Measurements from ENCODE around the gene MTA2. TPM values are rescaled to one million over a fixed set of nuclear protein-coding genes. Genes with fewer than 3 reads are reported as not detected.
A peak's percentile ranks its signal among the peaks of the same experiment; 100 is the strongest.

The MTA2 gene
- total and polyA plus RNA-seq, 2 of the 8 experiments (the other 6 are each of a cell fraction or from before 2014, with no cell fraction given), result 25.7 to 114 TPM

DNA sequence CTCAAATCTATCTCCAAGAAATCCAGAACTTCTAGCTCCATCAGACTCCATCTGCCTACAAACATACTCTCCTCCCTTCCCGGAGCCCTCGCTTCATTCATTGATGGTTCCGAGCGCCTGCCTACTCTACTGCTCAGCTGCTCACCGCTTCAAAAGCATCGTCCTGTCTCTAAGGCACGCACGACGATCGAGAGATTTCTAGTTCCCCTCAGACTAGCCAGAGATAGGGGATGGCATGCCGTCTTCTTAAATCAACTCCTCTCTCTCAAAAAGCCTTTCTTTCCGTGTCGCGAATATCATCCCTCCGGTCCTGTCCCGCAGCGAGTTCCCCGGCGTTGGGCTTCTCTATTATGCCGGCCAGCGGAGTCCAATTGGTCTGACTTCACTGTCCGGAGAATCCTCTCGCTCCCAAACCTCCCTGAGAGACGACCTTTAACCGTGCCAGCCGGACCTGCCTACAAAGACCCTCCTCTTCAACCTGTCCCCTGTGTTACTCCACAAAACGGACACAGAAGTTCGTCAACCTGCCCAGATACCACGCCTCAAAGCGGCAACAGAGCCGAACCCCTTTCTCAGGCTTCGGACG is 28.6 kb downstream of the MTA2 start:
- H3K9me3 ChIP-seq (ENCODE audit: insufficient read depth in 2 of 2, low read depth in 1 of 2, low read length in 1 of 2), result no peaks in the 10 kb centered on the region
- 0 out of 2 replicates have a peak, but pooled peaks cover 4% of the 10 kb centered on the region for H3K79me1 ChIP-seq (ENCODE audit: low read depth, low read length)
- H3K4me2 ChIP-seq (ENCODE audit: insufficient read depth in 1 of 2, low read depth in 2 of 2, low read length in 2 of 2), result peak overlapping the region; percentile 73 to 85
- peak overlapping the region; percentile 50 for H2BK120ac ChIP-seq (replicated peaks; ENCODE audit: low read depth, low read length)
- no peak overlapping the region for H2BK15ac ChIP-seq (ENCODE audit: low read length)
- peaks cover 13% of the 10 kb centered on the region for H3K23me2 ChIP-seq (ENCODE audit: low read depth, low read length)
- H3K4me1 ChIP-seq (replicated peaks in 1 of 4; ENCODE audit: control insufficient read depth in 3 of 4, insufficient read depth in 4 of 4, low read length in 3 of 4), result peaks cover 0 to 11% (median 7%) of the 10 kb centered on the region in 4 experiments; a peak in 4 of 7 replicates
- ChIA-PET POLR2A (ENCODE audit: partially characterized antibody) (interaction anchor here (0.6 to 20.7 kb wide), 41 partner anchors 8 to 996 kb away, joined by 3 to 336 read pairs (median 4); partner anchors contain the start of genes BSCL2, C11orf98, CSKMT and GANAB), CTCF (ENCODE audit: partially characterized antibody) (interaction anchor here (0.5 to 4.5 kb wide), 11 partner anchors 13 to 179 kb away, joined by 3 to 22 read pairs (median 4); partner anchors contain the start of genes EML3 and MTA2)
- H3K4ac ChIP-seq (replicated peaks; ENCODE audit: insufficient read length, low read depth, low read length), result peak overlapping the region; percentile 76
- H2AFZ ChIP-seq (ENCODE audit: low read length), result no peak overlapping the region
- no peak for DNase-seq (ENCODE audit: low read depth in 1 of 2, low spot score in 2 of 2)
- peak overlapping the region; percentile 43 for H3K56ac ChIP-seq (replicated peaks; ENCODE audit: insufficient read length, low read depth, low read length)
- H3K79me2 ChIP-seq (ENCODE audit: control insufficient read depth in 1 of 2, insufficient read depth in 2 of 2, low read length in 2 of 2), result peaks cover 0 to 45% of the 10 kb centered on the region in 2 experiments
- peak overlapping the region; percentile 85; the same call in 1 of the 2 replicates for H3K18ac ChIP-seq (ENCODE audit: extremely low read depth, low read length)
- H3K27ac ChIP-seq (ENCODE audit: low read depth, low read length), result peak overlapping the region; percentile 75
- 2% methylated on average over 32 of the region's 33 CpGs; no CpG with 5 or more reads in 1 of the 2 experiments for WGBS, 2 experiments (ENCODE audit: extremely low coverage in 1 of 2, insufficient coverage in 1 of 2, insufficient read length in 1 of 2, insufficient replicate concordance in 2 of 2, low coverage in 1 of 2, low lambda C conversion rate in 2 of 2, missing lambda C conversion rate in 1 of 2)
- H3K4me3 ChIP-seq (ENCODE audit: extremely low read depth in 1 of 4, insufficient read depth in 2 of 4, low read depth in 3 of 4, low read length in 4 of 4), result peak overlapping the region; percentile 90 to 100 (median 91)
- H2AK5ac ChIP-seq (ENCODE audit: low read depth, low read length), result no peak overlapping the region
- peak overlapping the region; percentile 62; the same call in 1 of the 2 replicates for H2BK5ac ChIP-seq (ENCODE audit: low read depth, low read length)
- H4K5ac ChIP-seq (ENCODE audit: insufficient read length, low read depth, low read length), result peak overlapping the region; percentile 96
- H2BK20ac ChIP-seq (ENCODE audit: low read length), result no peak overlapping the region
- peaks cover 0 to 18% of the 10 kb centered on the region in 2 experiments for H4K20me1 ChIP-seq (replicated peaks in 1 of 2; ENCODE audit: control insufficient read depth in 1 of 2, insufficient read depth in 2 of 2, low read length in 2 of 2)
- peaks cover 27 to 54% (median 45%) of the 10 kb centered on the region in 4 experiments for H3K36me3 ChIP-seq (ENCODE audit: control insufficient read depth in 2 of 4, insufficient read depth in 4 of 4, low read length in 3 of 4)
- H4K91ac ChIP-seq (replicated peaks; ENCODE audit: insufficient read length, low read length), result peak overlapping the region; percentile 79
- H3K23ac ChIP-seq (ENCODE audit: insufficient read length), result no peak overlapping the region
- H3K14ac ChIP-seq (ENCODE audit: insufficient read length), result no peak overlapping the region
- peak overlapping the region; percentile 79 to 95 (median 94) for H3K9ac ChIP-seq (replicated peaks in 1 of 4; ENCODE audit: extremely low read depth in 1 of 4, low read depth in 3 of 4, low read length in 3 of 4)
- H2BK12ac ChIP-seq (ENCODE audit: low read depth, low read length), result no peak overlapping the region; the same call in 1 of the 2 replicates
- peak in 1 of 2 experiments; percentile 2; a peak in 1 of 4 replicates for TF ChIP-seq SIN3A (conservative IDR thresholded peaks at IDR 0.05 in 1 of 2, IDR thresholded peaks at IDR 0.05 in 1 of 2; ENCODE audit: low read depth in 1 of 2, low read length in 2 of 2)
- no peak for TF ChIP-seq KDM5A (IDR thresholded peaks at IDR 0.05; ENCODE audit: low read length)
- peak; percentile 81 for TF ChIP-seq SAP30 (IDR thresholded peaks at IDR 0.05; ENCODE audit: insufficient read depth, insufficient replicate concordance, low read length)
- TF ChIP-seq HDAC2 (IDR thresholded peaks at IDR 0.05; ENCODE audit: borderline replicate concordance in 1 of 2, low read depth in 2 of 2, low read length in 2 of 2), result peak in 1 of 2 experiments; percentile 36; a peak in 1 of 4 replicates
- TF ChIP-seq ASH2L (IDR thresholded peaks at IDR 0.05; ENCODE audit: low read length), result peak; percentile 16
- H3K27me3 ChIP-seq (replicated peaks in 1 of 4; ENCODE audit: control insufficient read depth in 3 of 4, extremely low read depth in 1 of 4, insufficient read depth in 3 of 4, low read length in 3 of 4), result no peaks in the 10 kb centered on the region
- H4K8ac ChIP-seq (ENCODE audit: extremely low read depth, insufficient read depth, low read length), result peak overlapping the region; percentile 96; the same call in 1 of the 2 replicates
- no peak for FAIRE-seq

Data from H1 (cell line).